ENCODE results near the gene RPL3. TPM values are rescaled to one million over a fixed set of nuclear protein-coding genes. Genes with fewer than 3 reads are reported as not detected.

RPL3 gene
- total RNA-seq, 1 experiment from 2014 or later, result 1,117 TPM

DNA sequence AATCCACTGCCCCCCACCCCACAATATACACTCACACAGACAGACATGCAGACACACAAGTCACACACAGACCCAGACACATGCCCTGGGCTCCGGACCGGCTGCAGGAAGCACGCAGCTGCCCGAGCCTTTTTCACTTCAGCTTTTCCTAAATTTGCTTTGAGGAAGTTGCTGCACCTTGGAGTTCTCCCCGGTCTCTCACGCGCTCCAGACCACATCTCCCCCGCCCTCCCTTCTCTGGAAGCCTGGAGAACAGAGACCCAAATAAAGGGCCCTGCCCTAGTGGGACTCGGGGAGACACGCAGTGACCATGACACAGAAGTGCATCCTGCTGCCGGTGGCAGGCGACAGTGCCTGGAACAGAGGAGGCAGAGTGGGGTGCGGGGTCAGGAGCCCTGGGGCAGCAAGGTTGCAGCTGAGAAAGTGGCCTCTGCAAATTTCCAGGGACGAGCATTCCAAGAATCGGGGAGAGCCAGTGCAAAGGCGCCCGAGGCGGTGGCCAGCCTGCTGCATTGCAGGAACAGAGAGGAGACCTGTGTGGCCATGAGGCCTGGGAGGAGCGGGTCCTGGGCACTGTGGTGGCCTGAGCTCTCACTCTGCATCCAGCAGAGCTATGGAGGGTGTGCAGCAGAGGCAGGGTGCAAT lies 19.1 kb downstream of the RPL3 start:
- H3K27me3 ChIP-seq (replicated peaks; ENCODE audit: insufficient read depth, low read depth, low read length, poor library complexity), result no peaks in the 10 kb centered on the region
- no TSS peak for BruUV-seq (replicated peaks)
- CTCF ChIA-PET, result no interaction called here
- no peak for TF ChIP-seq EZH2 (IDR thresholded peaks at IDR 0.05; ENCODE audit: borderline replicate concordance, low read depth, low read length, poor library complexity, severe bottlenecking)
- TF ChIP-seq, protein P1, sequence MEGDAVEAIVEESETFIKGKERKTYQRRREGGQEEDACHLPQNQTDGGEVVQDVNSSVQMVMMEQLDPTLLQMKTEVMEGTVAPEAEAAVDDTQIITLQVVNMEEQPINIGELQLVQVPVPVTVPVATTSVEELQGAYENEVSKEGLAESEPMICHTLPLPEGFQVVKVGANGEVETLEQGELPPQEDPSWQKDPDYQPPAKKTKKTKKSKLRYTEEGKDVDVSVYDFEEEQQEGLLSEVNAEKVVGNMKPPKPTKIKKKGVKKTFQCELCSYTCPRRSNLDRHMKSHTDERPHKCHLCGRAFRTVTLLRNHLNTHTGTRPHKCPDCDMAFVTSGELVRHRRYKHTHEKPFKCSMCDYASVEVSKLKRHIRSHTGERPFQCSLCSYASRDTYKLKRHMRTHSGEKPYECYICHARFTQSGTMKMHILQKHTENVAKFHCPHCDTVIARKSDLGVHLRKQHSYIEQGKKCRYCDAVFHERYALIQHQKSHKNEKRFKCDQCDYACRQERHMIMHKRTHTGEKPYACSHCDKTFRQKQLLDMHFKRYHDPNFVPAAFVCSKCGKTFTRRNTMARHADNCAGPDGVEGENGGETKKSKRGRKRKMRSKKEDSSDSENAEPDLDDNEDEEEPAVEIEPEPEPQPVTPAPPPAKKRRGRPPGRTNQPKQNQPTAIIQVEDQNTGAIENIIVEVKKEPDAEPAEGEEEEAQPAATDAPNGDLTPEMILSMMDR (conservative IDR thresholded peaks at IDR 0.05; ENCODE audit: low read depth, low read length), result no peak
- no peak overlapping the region for H3K27ac ChIP-seq (ENCODE audit: low read depth, low read length, poor library complexity, severe bottlenecking)
- POLR2A ChIA-PET (ENCODE audit: low non-redundant PET), result interaction anchor here (0.5 kb wide), 1 partner anchor 16 kb away, joined by 3 read pairs; no protein-coding TSS in a partner anchor
- H3K9me3 ChIP-seq (ENCODE audit: low read depth, low read length, poor library complexity, severe bottlenecking), result no peaks in the 10 kb centered on the region
- no peaks in the 10 kb centered on the region for H3K36me3 ChIP-seq (ENCODE audit: insufficient read depth, low read length, poor library complexity, severe bottlenecking)
- no peak for DNase-seq (ENCODE audit: low spot score)
- no peaks in the 10 kb centered on the region for H3K4me1 ChIP-seq (ENCODE audit: insufficient read depth, low read length, poor library complexity, severe bottlenecking)
- intact Hi-C loops (cut with micrococcal nuclease; ENCODE audit: unreplicated experiment), result loop anchor here (10.0 kb wide), 1 partner anchor 426 kb away; the partner anchor contains the start of gene CBX6
- no peak overlapping the region for H3K4me3 ChIP-seq (ENCODE audit: low read depth, low read length, poor library complexity, severe bottlenecking)

- Histone ChIP-seq H3K9me3 (ENCODE audit: low read depth, low read length, poor library complexity, severe bottlenecking) (no peaks in the 10 kb centered on the region), H3K4me3 (ENCODE audit: low read depth, low read length, poor library complexity, severe bottlenecking) (no peak overlapping the region), H3K4me1 (ENCODE audit: insufficient read depth, low read length, poor library complexity, severe bottlenecking) (no peaks in the 10 kb centered on the region), H3K27ac (ENCODE audit: low read depth, low read length, poor library complexity, severe bottlenecking) (no peak overlapping the region), H3K27me3 (replicated peaks; ENCODE audit: insufficient read depth, low read depth, low read length, poor library complexity) (no peaks in the 10 kb centered on the region), H3K36me3 (ENCODE audit: insufficient read depth, low read length, poor library complexity, severe bottlenecking) (no peaks in the 10 kb centered on the region)
- no peak for TF ChIP-seq EZH2 (IDR thresholded peaks at IDR 0.05; ENCODE audit: borderline replicate concordance, low read depth, low read length, poor library complexity, severe bottlenecking)
- TF ChIP-seq, protein P1 (conservative IDR thresholded peaks at IDR 0.05; ENCODE audit: low read depth, low read length), result no peak
- no TSS peak for BruUV-seq (replicated peaks)
- intact Hi-C loops (cut with micrococcal nuclease; ENCODE audit: unreplicated experiment), result loop anchor here (10.0 kb wide), 1 partner anchor 425 kb away; the partner anchor contains the start of gene CBX6
- ChIA-PET POLR2A (ENCODE audit: low non-redundant PET) (no interaction called here), CTCF (no interaction called here)
- DNase-seq (ENCODE audit: low spot score), result no peak
Observed at GRCh38 chr22:39299829-39300178, 19.6 kb downstream of the RPL3 start.

GRCh38 chr22:39298241-39298987 lies 21.0 kb downstream of the RPL3 start:
- Histone ChIP-seq H3K27ac (ENCODE audit: low read depth, low read length, poor library complexity, severe bottlenecking) (no peak overlapping the region), H3K4me3 (ENCODE audit: low read depth, low read length, poor library complexity, severe bottlenecking) (no peak overlapping the region), H3K27me3 (replicated peaks; ENCODE audit: insufficient read depth, low read depth, low read length, poor library complexity) (no peaks in the 10 kb centered on the region), H3K36me3 (ENCODE audit: insufficient read depth, low read length, poor library complexity, severe bottlenecking) (no peaks in the 10 kb centered on the region), H3K9me3 (ENCODE audit: low read depth, low read length, poor library complexity, severe bottlenecking) (no peaks in the 10 kb centered on the region), H3K4me1 (ENCODE audit: insufficient read depth, low read length, poor library complexity, severe bottlenecking) (no peaks in the 10 kb centered on the region)
- ChIA-PET POLR2A (ENCODE audit: low non-redundant PET) (no interaction called here), CTCF (no interaction called here)
- DNase-seq (ENCODE audit: low spot score), result no peak
- TF ChIP-seq EZH2 (IDR thresholded peaks at IDR 0.05; ENCODE audit: borderline replicate concordance, low read depth, low read length, poor library complexity, severe bottlenecking), result no peak
- TF ChIP-seq, protein P1 (conservative IDR thresholded peaks at IDR 0.05; ENCODE audit: low read depth, low read length), result no peak
- BruUV-seq (replicated peaks), result no TSS peak
- intact Hi-C loops (cut with micrococcal nuclease; ENCODE audit: unreplicated experiment), result no loop called here

All from A673 (cell line).